Liver (tissue), 9 donors: ENCODE data around the gene FRS2. TPM values are rescaled to one million over a fixed set of nuclear protein-coding genes. Genes with fewer than 3 reads are reported as not detected.

Experiments
- DNase-seq: peaks from one replicate; pipeline ENCODE4 v3.0.0-alpha.2; 2017; ENCODE audit warnings: low spot score
- H3K27ac ChIP-seq, 2 donors: one replicate each; pipeline ENCODE4 v1.7.0; 2013; ENCODE audit warnings: inconsistent platforms in 2 of 2, low read length in 2 of 2, control low read depth in 1 of 2, low read depth in 1 of 2, mild to moderate bottlenecking in 1 of 2
- H3K27me3 ChIP-seq, 4 donors: one replicate each; pipeline versions ENCODE4 v1.6.1 to v1.7.0; 2013; ENCODE audit warnings: low read length in 3 of 4, inconsistent platforms in 1 of 4, mild to moderate bottlenecking in 1 of 4, moderate library complexity in 1 of 4; ENCODE audit not compliant: control insufficient read depth in 4 of 4, insufficient read depth in 4 of 4
- H3K36me3 ChIP-seq, 4 donors: one replicate each; pipeline versions ENCODE4 v1.6.1 to v1.7.0; 2013; ENCODE audit warnings: low read length in 3 of 4, mild to moderate bottlenecking in 3 of 4, low read depth in 1 of 4, moderate library complexity in 1 of 4; ENCODE audit not compliant: control insufficient read depth in 4 of 4, insufficient read depth in 3 of 4
- H3K4me1 ChIP-seq, 4 donors: one replicate each; pipeline versions ENCODE4 v1.6.1 to v1.7.0; 2013; ENCODE audit warnings: low read length in 3 of 4, mild to moderate bottlenecking in 3 of 4, moderate library complexity in 1 of 4; ENCODE audit not compliant: control insufficient read depth in 4 of 4, insufficient read depth in 4 of 4
- H3K4me3 ChIP-seq, 3 donors: one replicate each; pipeline versions ENCODE4 v1.6.1 to v1.7.0; 2013; ENCODE audit warnings: low read length in 3 of 3, control low read depth in 1 of 3, low read depth in 1 of 3, mild to moderate bottlenecking in 1 of 3
- H3K9ac ChIP-seq, 2 donors: one replicate each; pipeline ENCODE4 v1.7.0; 2013; ENCODE audit warnings: low read length in 2 of 2, mild to moderate bottlenecking in 2 of 2, moderate library complexity in 2 of 2, control low read depth in 1 of 2, low read depth in 1 of 2
- H3K9me3 ChIP-seq, 4 donors: one replicate each; pipeline versions ENCODE4 v1.6.1 to v1.7.0; 2013; ENCODE audit warnings: low read length in 3 of 4; ENCODE audit not compliant: control insufficient read depth in 4 of 4
- ATF3 ChIP-seq: IDR thresholded peaks from 2 replicates; pipeline ENCODE4 v1.6.1; 2016; ENCODE audit warnings: antibody characterized with exemption
- EGR1 ChIP-seq, 2 donors: IDR thresholded peaks; 2 replicates each; pipeline ENCODE4 v1.6.1; 2016 to 2018; ENCODE audit warnings: antibody characterized with exemption in 2 of 2, low read depth in 2 of 2
- FOXA1 ChIP-seq: IDR thresholded peaks from 2 replicates; pipeline ENCODE4 v1.6.1; 2016; ENCODE audit warnings: antibody characterized with exemption
- FOXA2 ChIP-seq: IDR thresholded peaks from 2 replicates; pipeline ENCODE4 v1.6.1; 2016; ENCODE audit warnings: antibody characterized with exemption
- GABPA ChIP-seq, 2 donors: IDR thresholded peaks in 1 of 2; conservative IDR thresholded peaks in 1 of 2; 2 replicates each; pipeline ENCODE4 v1.6.1; 2016; ENCODE audit warnings: antibody characterized with exemption in 2 of 2, mild to moderate bottlenecking in 1 of 2, moderate library complexity in 1 of 2
- HNF4A ChIP-seq, 2 donors: conservative IDR thresholded peaks; 2 replicates each; pipeline ENCODE4 v1.6.1; 2016; ENCODE audit warnings: antibody characterized with exemption in 2 of 2, mild to moderate bottlenecking in 2 of 2
- HNF4G ChIP-seq: IDR thresholded peaks from 2 replicates; pipeline ENCODE4 v1.6.1; 2016; ENCODE audit warnings: antibody characterized with exemption
- JUND ChIP-seq, 2 donors: IDR thresholded peaks; 2 replicates each; pipeline ENCODE4 v1.6.1; 2016; ENCODE audit warnings: antibody characterized with exemption in 2 of 2
- MAX ChIP-seq: IDR thresholded peaks from 2 replicates; pipeline ENCODE4 v1.6.1; 2016; ENCODE audit warnings: antibody characterized with exemption
- NR2F2 ChIP-seq: IDR thresholded peaks from 2 replicates; pipeline ENCODE4 v1.6.1; 2016; ENCODE audit warnings: antibody characterized with exemption
- RAD21 ChIP-seq, 2 donors: IDR thresholded peaks; 2 replicates each; pipeline ENCODE4 v1.6.1; 2016; ENCODE audit warnings: antibody characterized with exemption in 2 of 2, mild to moderate bottlenecking in 2 of 2
- REST ChIP-seq: IDR thresholded peaks from 2 replicates; pipeline ENCODE4 v1.6.1; 2016; ENCODE audit warnings: antibody characterized with exemption, mild to moderate bottlenecking
- RXRA ChIP-seq, 2 donors: IDR thresholded peaks; 2 replicates each; pipeline ENCODE4 v1.6.1; 2017 to 2018; ENCODE audit warnings: antibody characterized with exemption in 2 of 2, mild to moderate bottlenecking in 1 of 2
- SP1 ChIP-seq: IDR thresholded peaks from 2 replicates; pipeline ENCODE4 v1.6.1; 2018; ENCODE audit warnings: antibody characterized with exemption, mild to moderate bottlenecking
- TAF1 ChIP-seq: conservative IDR thresholded peaks from 2 replicates; pipeline ENCODE4 v1.6.1; 2016; ENCODE audit warnings: antibody characterized with exemption, mild to moderate bottlenecking
- YY1 ChIP-seq: IDR thresholded peaks from 2 replicates; pipeline ENCODE4 v1.6.1; 2016; ENCODE audit warnings: antibody characterized with exemption, mild to moderate bottlenecking
- WGBS: extraction: QIAGEN DNeasy Blood & Tissue Kit; methylation state at CpG from one replicate; pipeline ENCODE4 v1.1.7; 2013; 5-methylcytosine and 5-hydroxymethylcytosine counted together
- polyA plus RNA-seq, 2 donors: library from polyadenylated mRNA; stranded (reverse) in 1 of 2; unstranded in 1 of 2; fragments of 200-250 nt in 1 of 2; fragments of >200 nt in 1 of 2; fragmentation: Nextera tagmentation in 1 of 2; extraction: Ambion mirVana in 1 of 2; gene quantifications; one replicate each; pipeline versions ENCODE4 v1.2.1 to v1.2.3, GENCODE V29; 2013 to 2015
- total RNA-seq, 2 donors: library from RNA; depleted of rRNA; stranded (reverse); fragments of >200 nt; gene quantifications; one replicate each; pipeline ENCODE4 v1.2.3, GENCODE V29; 2014
- TF ChIP-seq, protein P1 (sequence below): fragments of 150-350 bp; IDR thresholded peaks from 2 replicates; pipeline ENCODE4 v1.5.1; 2017; ENCODE audit warnings: improper control_type of control experiment, low read depth, low read length; ENCODE audit not compliant: missing input control
- TF ChIP-seq, protein P2 (sequence below): IDR thresholded peaks from 2 replicates; pipeline ENCODE4 v1.6.1; 2016; ENCODE audit warnings: antibody characterized with exemption
- donor health status: healthy.
- donor health status: healthy.
- donor health status: healthy.
- donor health status: healthy.
- donor health status: healthy.

The FRS2 gene
- total and polyA plus RNA-seq, 4 donors, result 7.0 to 24.0 (median 21.9) TPM

GRCh38 chr12:69440016-69440415 is 30.2 kb upstream of the FRS2 start:
- no peak overlapping the region for H3K27ac ChIP-seq
- 95% methylated on average over 3 of the region's 3 CpGs for WGBS

More at GRCh38 chr12:69440016-69440415, 30.2 kb upstream of the FRS2 start:
- H3K27me3 ChIP-seq, result no peaks in the 10 kb centered on the region
- no peak for DNase-seq
- no peaks in the 10 kb centered on the region for H3K9me3 ChIP-seq
- no peak overlapping the region for H3K4me3 ChIP-seq
- TF ChIP-seq NR2F2, result no peak
- no peak for TF ChIP-seq RXRA (IDR thresholded peaks at IDR 0.05)
- no peak for TF ChIP-seq REST
- TF ChIP-seq HNF4G, result no peak
- TF ChIP-seq FOXA2, result no peak
- TF ChIP-seq, protein P1, sequence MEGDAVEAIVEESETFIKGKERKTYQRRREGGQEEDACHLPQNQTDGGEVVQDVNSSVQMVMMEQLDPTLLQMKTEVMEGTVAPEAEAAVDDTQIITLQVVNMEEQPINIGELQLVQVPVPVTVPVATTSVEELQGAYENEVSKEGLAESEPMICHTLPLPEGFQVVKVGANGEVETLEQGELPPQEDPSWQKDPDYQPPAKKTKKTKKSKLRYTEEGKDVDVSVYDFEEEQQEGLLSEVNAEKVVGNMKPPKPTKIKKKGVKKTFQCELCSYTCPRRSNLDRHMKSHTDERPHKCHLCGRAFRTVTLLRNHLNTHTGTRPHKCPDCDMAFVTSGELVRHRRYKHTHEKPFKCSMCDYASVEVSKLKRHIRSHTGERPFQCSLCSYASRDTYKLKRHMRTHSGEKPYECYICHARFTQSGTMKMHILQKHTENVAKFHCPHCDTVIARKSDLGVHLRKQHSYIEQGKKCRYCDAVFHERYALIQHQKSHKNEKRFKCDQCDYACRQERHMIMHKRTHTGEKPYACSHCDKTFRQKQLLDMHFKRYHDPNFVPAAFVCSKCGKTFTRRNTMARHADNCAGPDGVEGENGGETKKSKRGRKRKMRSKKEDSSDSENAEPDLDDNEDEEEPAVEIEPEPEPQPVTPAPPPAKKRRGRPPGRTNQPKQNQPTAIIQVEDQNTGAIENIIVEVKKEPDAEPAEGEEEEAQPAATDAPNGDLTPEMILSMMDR, result no peak
- no peak for TF ChIP-seq JUND (IDR thresholded peaks at IDR 0.05)
- no peak for TF ChIP-seq FOXA1
- no peak for TF ChIP-seq GABPA (IDR thresholded peaks at IDR 0.05 in 1 of 2, conservative IDR thresholded peaks at IDR 0.05 in 1 of 2)
- TF ChIP-seq, protein P2, sequence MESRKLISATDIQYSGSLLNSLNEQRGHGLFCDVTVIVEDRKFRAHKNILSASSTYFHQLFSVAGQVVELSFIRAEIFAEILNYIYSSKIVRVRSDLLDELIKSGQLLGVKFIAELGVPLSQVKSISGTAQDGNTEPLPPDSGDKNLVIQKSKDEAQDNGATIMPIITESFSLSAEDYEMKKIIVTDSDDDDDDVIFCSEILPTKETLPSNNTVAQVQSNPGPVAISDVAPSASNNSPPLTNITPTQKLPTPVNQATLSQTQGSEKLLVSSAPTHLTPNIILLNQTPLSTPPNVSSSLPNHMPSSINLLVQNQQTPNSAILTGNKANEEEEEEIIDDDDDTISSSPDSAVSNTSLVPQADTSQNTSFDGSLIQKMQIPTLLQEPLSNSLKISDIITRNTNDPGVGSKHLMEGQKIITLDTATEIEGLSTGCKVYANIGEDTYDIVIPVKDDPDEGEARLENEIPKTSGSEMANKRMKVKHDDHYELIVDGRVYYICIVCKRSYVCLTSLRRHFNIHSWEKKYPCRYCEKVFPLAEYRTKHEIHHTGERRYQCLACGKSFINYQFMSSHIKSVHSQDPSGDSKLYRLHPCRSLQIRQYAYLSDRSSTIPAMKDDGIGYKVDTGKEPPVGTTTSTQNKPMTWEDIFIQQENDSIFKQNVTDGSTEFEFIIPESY, result no peak
- TF ChIP-seq RAD21 (IDR thresholded peaks at IDR 0.05), result no peak
- no peak for TF ChIP-seq YY1
- TF ChIP-seq SP1, result no peak
- no peak for TF ChIP-seq HNF4A (conservative IDR thresholded peaks at IDR 0.05)
- no peak for TF ChIP-seq MAX
- TF ChIP-seq EGR1 (IDR thresholded peaks at IDR 0.05; ENCODE audit: low read depth in 2 of 2), result no peak
- no peak for TF ChIP-seq ATF3
- no peak for TF ChIP-seq TAF1
- H3K36me3 ChIP-seq, result no peaks in the 10 kb centered on the region
- no peaks in the 10 kb centered on the region for H3K4me1 ChIP-seq
- H3K9ac ChIP-seq, result no peak overlapping the region
